ENCODE measurements around the gene RAPH1.
"Not testable (repeated sequence)": the region's sequence is repeated elsewhere in the genome, so short reads cannot be mapped to it uniquely, and the experiment has no call there.

The RAPH1 gene

DNA sequence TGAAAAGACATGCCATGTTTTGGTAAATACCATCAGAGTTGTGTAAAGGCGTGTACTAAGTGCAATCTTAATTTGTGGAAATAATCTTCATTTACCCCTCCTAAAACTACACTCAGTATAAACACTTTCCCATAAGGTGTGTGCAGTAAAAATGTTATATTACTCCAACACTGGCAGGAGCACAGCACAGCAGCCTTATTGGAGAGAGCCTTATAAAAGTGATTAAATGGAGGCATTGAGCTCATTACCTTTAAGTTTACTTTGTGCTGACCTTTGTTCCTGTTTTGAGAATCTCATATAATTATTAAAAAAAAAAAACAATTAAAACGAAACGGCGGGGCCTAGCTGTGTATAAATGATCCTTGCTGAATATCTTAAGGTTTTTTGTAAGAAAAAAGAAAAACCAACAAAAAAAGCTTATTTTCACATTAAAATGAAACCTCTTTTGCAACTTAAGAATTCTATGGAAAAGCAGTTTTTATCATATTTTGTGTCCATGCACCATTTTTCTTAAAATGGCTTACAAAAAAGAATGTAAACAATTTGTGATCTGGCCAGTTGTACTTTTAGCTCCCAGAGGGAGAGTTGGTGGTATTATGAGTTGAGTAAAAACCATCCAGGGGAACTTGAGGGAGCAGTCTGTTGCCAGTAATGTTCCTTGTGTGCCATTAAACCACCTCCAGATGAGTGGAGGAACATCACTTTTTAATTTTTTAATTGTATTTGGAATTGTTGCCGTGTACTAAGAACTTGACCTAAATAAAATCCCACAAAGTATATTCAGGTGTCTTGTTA, 103.5 kb downstream of the RAPH1 start:
- peak; percentile 45 for FAIRE-seq

- FAIRE-seq: not testable (repeated sequence)
Observed at GRCh38 chr2:203429643-203430042, 105.5 kb downstream of the RAPH1 start.

- FAIRE-seq: no peak
Observed at GRCh38 chr2:203427061-203427460, 108.0 kb downstream of the RAPH1 start.

DNA sequence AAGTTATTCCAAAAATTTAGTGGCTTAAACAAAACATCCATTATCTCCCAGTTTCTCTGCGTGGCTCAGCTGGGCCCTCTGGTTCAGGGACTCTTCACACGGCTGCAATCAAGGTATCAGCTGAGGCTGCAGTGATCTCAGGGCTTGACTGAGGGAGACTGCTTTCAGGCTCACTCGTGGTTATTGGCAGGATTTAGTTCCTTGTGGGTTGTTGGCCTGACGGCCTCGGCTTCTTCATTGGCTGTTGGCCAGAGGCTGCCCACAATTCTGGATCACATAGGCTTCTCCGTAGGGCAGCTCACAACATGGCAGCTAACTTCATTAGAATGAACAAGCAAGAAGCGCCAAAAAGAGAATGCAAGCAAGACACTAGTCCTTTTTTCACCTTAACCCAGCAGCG, 116.8 kb downstream of the RAPH1 start:
- FAIRE-seq: no peak

DNA sequence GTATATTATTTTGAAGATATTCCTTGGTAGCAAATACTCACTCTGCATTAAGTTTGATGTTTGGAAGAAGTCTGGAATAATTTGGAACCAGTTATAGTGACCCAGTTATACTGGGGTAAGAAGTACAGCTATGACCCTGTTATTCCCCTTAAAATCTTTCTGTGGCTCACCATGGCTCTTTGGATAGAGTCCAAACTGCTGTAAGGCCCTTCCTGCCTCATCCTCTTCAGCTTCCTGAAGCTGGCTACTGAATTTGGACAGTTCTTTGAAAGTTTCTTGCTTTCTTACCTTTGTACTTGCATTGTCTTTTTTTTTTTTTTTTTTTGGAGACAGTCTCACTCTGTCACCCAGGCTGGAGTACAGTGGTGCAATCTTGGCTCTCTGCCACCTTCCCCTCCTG, 121.3 kb downstream of the RAPH1 start:
- no peak for FAIRE-seq

GRCh38 chr2:203412546-203413331, 122.4 kb downstream of the RAPH1 start:
- FAIRE-seq: no peak

DNA sequence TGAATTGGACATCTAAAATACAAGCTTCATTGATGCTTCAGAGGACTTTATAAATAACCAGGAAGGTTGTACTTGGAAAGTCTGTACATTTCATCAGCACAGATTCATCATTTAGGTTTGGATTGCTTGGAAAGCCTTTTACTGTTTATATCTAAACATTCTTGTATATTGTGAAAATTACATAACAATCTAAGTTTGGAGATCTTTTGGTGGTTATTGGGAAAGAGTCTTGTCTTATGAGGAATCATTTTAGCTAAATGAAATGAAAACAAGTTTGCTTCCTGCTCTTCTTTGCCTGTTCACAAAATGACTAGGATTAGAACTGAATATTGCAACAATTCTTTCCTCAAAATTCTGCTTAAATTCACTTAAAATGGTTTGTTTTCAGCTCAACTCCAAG, 127.6 kb downstream of the RAPH1 start:
- FAIRE-seq: no peak

GRCh38 chr2:203404996-203405395, 130.1 kb downstream of the RAPH1 start:
- peak; percentile 29 for FAIRE-seq

DNA sequence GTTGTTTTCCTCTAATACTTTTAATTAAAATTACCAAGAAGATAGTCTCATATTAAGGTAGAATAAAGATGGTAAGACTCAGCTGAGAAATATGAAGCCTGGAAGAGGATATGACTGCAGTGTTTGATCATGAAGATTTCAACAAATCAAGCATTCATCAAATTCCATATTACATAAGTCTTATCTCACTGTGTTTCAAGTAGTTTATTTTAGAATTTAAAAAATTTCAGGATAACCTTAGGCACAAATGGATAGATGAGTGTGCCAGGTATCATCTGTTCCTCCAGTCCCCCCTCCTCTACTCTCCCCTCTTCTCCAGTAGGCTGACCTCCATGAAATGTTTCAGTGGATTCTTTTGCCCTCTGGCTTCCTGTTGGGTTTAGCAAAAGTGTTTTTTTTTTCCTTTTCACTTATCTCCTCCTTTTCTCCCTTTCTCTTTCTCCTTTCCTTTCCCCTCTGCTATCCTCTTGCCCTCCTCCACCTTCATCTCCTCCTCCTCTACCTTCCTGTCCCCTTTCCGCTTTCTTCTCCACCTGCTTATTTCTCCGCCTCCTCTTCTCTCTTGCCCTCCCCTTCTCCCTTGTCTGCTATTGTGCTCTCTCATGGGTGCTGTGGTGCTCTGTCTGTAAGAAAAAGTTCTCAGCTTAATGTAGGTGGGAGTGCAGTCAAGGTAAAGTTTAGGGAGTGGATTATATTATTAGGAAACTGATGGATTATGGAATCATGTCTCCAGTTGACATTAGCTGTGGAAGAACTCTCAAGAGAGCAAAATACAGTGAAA, 134.1 kb downstream of the RAPH1 start:
- no peak for FAIRE-seq

- no peak for FAIRE-seq
Observed at GRCh38 chr2:203399031-203399430, 136.1 kb downstream of the RAPH1 start.

DNA sequence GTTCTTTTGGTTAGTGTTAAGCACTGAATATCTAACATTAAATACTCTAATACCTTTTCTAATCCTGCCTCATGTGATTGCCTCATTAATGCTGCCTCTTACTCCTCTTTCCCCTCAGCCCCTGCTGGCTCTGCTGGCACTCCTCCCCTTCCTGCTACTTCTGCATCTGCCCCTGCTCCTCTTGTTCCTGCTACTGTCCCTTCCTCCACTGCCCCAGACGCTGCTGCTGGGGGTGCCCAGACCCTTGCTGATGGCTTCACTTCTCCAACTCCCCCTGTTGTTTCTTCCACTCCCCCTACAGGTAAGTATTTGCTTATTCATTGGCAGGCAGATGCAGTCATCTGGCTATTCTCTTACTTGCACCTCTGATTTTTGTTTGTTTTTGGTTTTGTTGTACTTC, 138.4 kb downstream of the RAPH1 start:
- no peak for FAIRE-seq

DNA sequence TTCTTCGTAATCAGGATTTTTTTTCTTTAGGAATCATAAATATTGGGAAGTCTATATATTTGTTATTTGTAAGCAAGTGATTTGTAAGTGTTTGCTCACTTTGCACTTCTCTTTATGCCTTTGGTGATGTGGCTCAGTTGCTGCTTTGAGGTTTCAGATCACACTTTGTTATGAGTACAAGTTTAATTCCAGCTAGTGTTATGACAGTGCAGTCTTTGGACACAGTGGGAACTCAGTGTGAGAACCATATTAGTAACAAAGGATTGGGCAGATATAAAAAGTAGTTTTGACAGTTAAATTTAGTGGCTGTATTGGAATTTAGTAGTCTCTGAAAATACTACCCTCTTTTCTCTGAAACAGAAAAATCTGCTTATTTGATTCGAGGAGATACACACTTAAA, 139.2 kb downstream of the RAPH1 start:
- no peak for FAIRE-seq

- FAIRE-seq: peak; percentile 61
Observed at GRCh38 chr2:203394519-203395227, 140.4 kb downstream of the RAPH1 start.

DNA sequence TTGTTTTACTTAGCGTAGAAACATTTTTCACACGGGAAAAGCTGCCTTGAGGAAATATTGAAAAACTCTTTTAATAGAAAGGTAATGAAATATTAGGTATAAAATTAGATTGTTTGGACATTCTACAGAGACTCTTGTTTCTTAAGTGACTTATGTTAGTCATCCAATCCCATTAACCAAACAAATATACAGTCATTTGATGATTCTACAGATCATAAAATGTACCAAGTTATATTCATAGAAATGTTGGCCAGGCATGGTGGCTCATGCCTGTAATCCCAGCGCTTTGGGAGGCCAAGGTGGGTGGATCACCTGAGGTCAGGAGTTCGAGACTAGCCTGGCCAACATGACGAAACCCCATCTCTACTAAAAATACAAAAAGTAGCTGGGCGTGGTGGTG, 146.9 kb downstream of the RAPH1 start:
- FAIRE-seq: not testable (repeated sequence)

- no peak for FAIRE-seq
Observed at GRCh38 chr2:203383038-203383437, 152.1 kb downstream of the RAPH1 start.

DNA sequence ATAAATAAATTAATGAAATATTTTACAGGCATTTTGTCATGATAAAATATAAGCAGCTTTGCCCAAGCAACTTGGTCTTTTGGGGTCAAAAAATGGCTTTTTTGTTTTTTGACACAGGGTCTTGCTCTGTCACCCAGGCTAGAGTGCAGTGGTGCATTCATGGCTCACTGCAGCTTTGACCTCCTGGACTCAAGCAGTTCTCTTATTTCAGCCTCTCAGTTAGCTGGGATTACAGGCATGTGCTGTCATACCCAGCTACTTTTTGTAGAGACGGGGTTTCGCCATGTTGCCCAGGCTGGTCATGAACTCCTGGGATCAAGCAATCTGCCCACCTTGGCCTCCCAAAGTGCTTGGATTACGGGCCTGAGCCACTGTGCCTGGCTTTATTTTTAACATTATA, 155.9 kb downstream of the RAPH1 start:
- FAIRE-seq: no peak

- FAIRE-seq: no peak
Observed at GRCh38 chr2:203376173-203376572, 158.9 kb downstream of the RAPH1 start.

- FAIRE-seq: not testable (repeated sequence)
Observed at GRCh38 chr2:203372706-203373105, 162.4 kb downstream of the RAPH1 start.

GRCh38 chr2:203366639-203367466, 168.2 kb downstream of the RAPH1 start:
- no peak for FAIRE-seq

DNA sequence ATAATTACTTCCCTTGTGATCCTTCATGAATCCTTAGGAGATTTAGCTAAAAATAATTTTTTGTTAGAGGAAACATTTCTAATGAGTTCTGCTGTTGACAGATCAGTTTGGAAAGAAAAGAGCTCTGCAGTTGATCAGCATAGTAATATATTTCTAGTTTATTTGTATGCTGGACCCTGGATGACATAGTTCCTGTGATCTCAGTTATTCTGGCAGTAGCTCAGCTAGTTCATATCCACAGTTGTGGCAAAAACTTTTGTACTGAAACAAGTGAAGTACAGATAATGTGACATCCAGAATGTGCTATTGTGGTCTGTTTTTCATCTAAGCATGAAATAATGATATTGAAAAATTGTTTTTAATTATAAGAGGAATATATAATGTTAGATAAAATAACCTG, 173.2 kb downstream of the RAPH1 start:
- peak; percentile 33 for FAIRE-seq

DNA sequence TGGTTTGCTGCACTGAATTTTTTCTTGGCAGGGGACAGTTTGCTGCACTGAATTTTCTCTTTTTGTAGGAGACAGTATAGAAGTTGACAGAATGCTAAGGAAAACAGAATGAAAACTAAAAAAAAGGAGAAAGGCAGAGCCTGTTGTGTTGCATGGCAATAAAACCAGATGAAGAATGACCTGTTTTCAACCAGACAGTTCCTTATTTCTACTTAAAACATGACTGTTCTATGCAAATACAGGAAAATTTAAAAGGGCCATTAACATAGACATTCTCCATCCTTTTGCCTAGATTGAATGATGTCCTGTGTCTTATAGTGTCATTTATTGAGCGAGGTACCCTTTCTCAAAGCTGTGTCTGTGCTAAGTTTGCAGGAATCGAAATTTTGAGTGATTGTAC, 173.6 kb downstream of the RAPH1 start:
- no peak for FAIRE-seq

Data from endometrium (tissue), 2 donors.